Mammary epithelial cell (primary cell): ENCODE measurements around the gene SUZ12.
"Not testable (repeated sequence)": the region's sequence is repeated elsewhere in the genome, so short reads cannot be mapped to it uniquely, and the experiment has no call there.

Source experiments
- EZH2 ChIP-seq: IDR thresholded peaks from 2 replicates; pipeline ENCODE4 v1.6.1; 2012; ENCODE audit warnings: low read length, inconsistent platforms, borderline replicate concordance
- TF ChIP-seq, protein P1 (sequence below), 2 donors: IDR thresholded peaks in 1 of 2; conservative IDR thresholded peaks in 1 of 2; 2 replicates each; pipeline ENCODE4 v1.5.1; 2011 to 2012; ENCODE audit warnings: inconsistent platforms in 2 of 2, low read length in 2 of 2, mild to moderate bottlenecking in 2 of 2, control low read depth in 1 of 2, low read depth in 1 of 2; ENCODE audit not compliant: insufficient read depth in 1 of 2; ENCODE audit errors: extremely low read depth in 1 of 2

DNA sequence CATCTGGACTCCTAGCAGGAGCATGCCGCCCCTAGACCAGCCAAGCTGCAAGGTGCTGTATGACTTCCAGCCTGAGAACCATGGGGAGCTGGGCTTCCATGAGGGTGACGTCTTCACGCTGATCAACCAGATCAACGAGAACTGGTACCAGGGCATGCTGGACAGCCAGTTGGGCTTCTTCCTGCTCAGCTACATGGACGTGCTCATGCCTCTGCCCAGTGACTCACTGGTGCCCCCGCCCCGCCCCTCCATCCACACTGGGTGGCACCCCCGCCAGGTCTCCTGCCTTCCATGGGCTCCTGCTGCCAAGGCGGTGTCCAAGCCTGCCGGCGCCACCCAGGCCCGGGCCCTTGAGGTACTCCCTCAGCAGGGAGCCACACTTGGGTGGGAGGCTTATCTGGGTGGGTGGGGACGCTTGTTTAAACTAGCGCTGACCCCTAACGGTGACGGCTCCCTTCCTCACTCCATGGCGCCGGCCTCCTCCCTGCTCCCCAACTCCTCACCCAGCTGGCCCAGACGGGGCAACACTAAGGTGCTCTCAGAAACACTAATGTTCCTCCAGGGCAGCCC is 104.6 kb downstream of the SUZ12 start:
- TF ChIP-seq, protein P1, sequence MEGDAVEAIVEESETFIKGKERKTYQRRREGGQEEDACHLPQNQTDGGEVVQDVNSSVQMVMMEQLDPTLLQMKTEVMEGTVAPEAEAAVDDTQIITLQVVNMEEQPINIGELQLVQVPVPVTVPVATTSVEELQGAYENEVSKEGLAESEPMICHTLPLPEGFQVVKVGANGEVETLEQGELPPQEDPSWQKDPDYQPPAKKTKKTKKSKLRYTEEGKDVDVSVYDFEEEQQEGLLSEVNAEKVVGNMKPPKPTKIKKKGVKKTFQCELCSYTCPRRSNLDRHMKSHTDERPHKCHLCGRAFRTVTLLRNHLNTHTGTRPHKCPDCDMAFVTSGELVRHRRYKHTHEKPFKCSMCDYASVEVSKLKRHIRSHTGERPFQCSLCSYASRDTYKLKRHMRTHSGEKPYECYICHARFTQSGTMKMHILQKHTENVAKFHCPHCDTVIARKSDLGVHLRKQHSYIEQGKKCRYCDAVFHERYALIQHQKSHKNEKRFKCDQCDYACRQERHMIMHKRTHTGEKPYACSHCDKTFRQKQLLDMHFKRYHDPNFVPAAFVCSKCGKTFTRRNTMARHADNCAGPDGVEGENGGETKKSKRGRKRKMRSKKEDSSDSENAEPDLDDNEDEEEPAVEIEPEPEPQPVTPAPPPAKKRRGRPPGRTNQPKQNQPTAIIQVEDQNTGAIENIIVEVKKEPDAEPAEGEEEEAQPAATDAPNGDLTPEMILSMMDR (conservative IDR thresholded peaks at IDR 0.05 in 1 of 2, IDR thresholded peaks at IDR 0.05 in 1 of 2; ENCODE audit: extremely low read depth in 1 of 2, insufficient read depth in 1 of 2, low read depth in 1 of 2, low read length in 2 of 2): not testable (repeated sequence)
- TF ChIP-seq EZH2: not testable (repeated sequence)
